HCT116 (cell line): ENCODE results near the gene UNC45A. TPM values are rescaled to one million over a fixed set of nuclear protein-coding genes. Genes with fewer than 3 reads are reported as not detected.

ENCODE experiments used
- ATAC-seq: fragments of 200-7000 bp; cut with Tn5 transposase; 2 replicates; pipeline ENCODE4 v1.9.1; 2020; ENCODE audit warnings: mild to moderate bottlenecking, moderate library complexity
- BruUV-seq: library from RNA; stranded (reverse); fragments of 400-500 nt; replicated peaks from 2 replicates; lab custom pipeline; 2021; lab: Mats Ljungman, UMichigan
- CTCF ChIA-PET: fragments of 300-600 bp; sonication (Branson Sonifier 250); formaldehyde crosslinking; loops from one replicate; lab custom pipeline; 2021; ENCODE audit warnings: antibody characterized with exemption; lab: Charles Lee
- POLR2A ChIA-PET: fragments of 300-600, 350-600 bp; sonication (Branson Sonifier 250); formaldehyde crosslinking; loops from one replicate; lab custom pipeline; 2021; ENCODE audit warnings: antibody characterized with exemption; lab: Charles Lee
- RAD21 ChIA-PET, 2 experiments: fragments of 300-600 bp; sonication (Branson Sonifier 250); formaldehyde crosslinking; loops; one replicate each; lab custom pipeline; 2023; ENCODE audit warnings: low total read pairs in 2 of 2; ENCODE audit not compliant: uncharacterized antibody in 2 of 2, unreplicated experiment in 2 of 2, low non-redundant PET in 1 of 2; lab: Charles Lee
- DNase-seq: peaks from one replicate; pipeline ENCODE4 v3.0.0-alpha.2; 2010; ENCODE audit warnings: low read depth, low spot score
- H2AFZ ChIP-seq: fragments of 200-600 bp; shearing (Covaris generic), sonication (generic); 2 replicates; pipeline ENCODE4 v1.6.1; 2017; ENCODE audit warnings: low read depth, mixed run types, mixed read lengths, antibody characterized with exemption, low read length; ENCODE audit not compliant: poor library complexity, severe bottlenecking
- H3K27ac ChIP-seq: 2 replicates; pipeline ENCODE4 v1.5.1; 2012; ENCODE audit warnings: low read depth, low read length
- H3K27me3 ChIP-seq: fragments of 200-600 bp; sonication (generic); 2 replicates; pipeline ENCODE4 v1.6.1; 2016; ENCODE audit warnings: mixed run types, low read length, mixed read lengths; ENCODE audit not compliant: insufficient read depth
- H3K36me3 ChIP-seq, 2 experiments: fragments of 200-500 bp in 1 of 2; fragments of 200-600 bp in 1 of 2; sonication (Bioruptor generic) in 1 of 2; sonication (generic) in 1 of 2; 2 replicates each; pipeline versions ENCODE4 v1.5.1 to v1.6.1; 2014 to 2016; ENCODE audit warnings: low read length in 2 of 2, inconsistent platforms in 1 of 2, mixed read lengths in 1 of 2, mixed run types in 1 of 2; ENCODE audit not compliant: insufficient read depth in 2 of 2, control insufficient read depth in 1 of 2
- H3K4me1 ChIP-seq, 2 experiments: fragments of 200-600 bp in 1 of 2; sonication (generic) in 1 of 2; 2 replicates each; pipeline versions ENCODE4 v1.5.1 to v1.6.1; 2012 to 2017; ENCODE audit warnings: low read length in 2 of 2, inconsistent platforms in 1 of 2, mild to moderate bottlenecking in 1 of 2, mixed read lengths in 1 of 2, mixed run types in 1 of 2, moderate library complexity in 1 of 2; ENCODE audit not compliant: insufficient read depth in 2 of 2, control insufficient read depth in 1 of 2
- H3K4me2 ChIP-seq: fragments of 200-600 bp; sonication (generic); 2 replicates; pipeline ENCODE4 v1.6.1; 2017; ENCODE audit warnings: mixed run types, low read length, mixed read lengths
- H3K4me3 ChIP-seq, 2 experiments: fragments of 200-600 bp in 1 of 2; sonication (generic) in 1 of 2; replicated peaks in 1 of 2; 2 replicates each; pipeline ENCODE4 v1.5.1; 2011 to 2016; ENCODE audit warnings: low read length in 2 of 2, control low read depth in 1 of 2, low read depth in 1 of 2, mild to moderate bottlenecking in 1 of 2, mixed read lengths in 1 of 2, mixed run types in 1 of 2
- H3K79me2 ChIP-seq: fragments of 200-600 bp; sonication (generic); 2 replicates; pipeline ENCODE4 v1.6.1; 2017; ENCODE audit warnings: mild to moderate bottlenecking, mixed run types, low read length, moderate library complexity, mixed read lengths; ENCODE audit not compliant: insufficient read depth
- H3K9ac ChIP-seq: fragments of 200-600 bp; sonication (generic); 2 replicates; pipeline ENCODE4 v1.6.1; 2016; ENCODE audit warnings: low read length, mixed read lengths
- H3K9me2 ChIP-seq: fragments of 200-600 bp; sonication (generic), shearing (Covaris generic); 2 replicates; pipeline ENCODE4 v1.6.1; 2017; ENCODE audit warnings: mixed run types, mild to moderate bottlenecking, moderate library complexity; ENCODE audit not compliant: insufficient read depth
- H3K9me3 ChIP-seq, 2 experiments: fragments of 200-500 bp in 1 of 2; fragments of 200-600 bp in 1 of 2; sonication (Bioruptor generic) in 1 of 2; sonication (generic) in 1 of 2; 2 replicates each; pipeline ENCODE4 v1.6.1; 2014 to 2017; ENCODE audit warnings: low read length in 2 of 2, mixed read lengths in 2 of 2, inconsistent platforms in 1 of 2, low read depth in 1 of 2, mild to moderate bottlenecking in 1 of 2, mixed run types in 1 of 2, moderate library complexity in 1 of 2; ENCODE audit not compliant: control insufficient read depth in 1 of 2, insufficient read depth in 1 of 2
- H4K20me1 ChIP-seq: fragments of 200-600 bp; sonication (generic), shearing (Covaris generic); 2 replicates; pipeline ENCODE4 v1.6.1; 2017; ENCODE audit warnings: mixed run types, mild to moderate bottlenecking, moderate library complexity; ENCODE audit not compliant: insufficient read depth
- CEBPB ChIP-seq: IDR thresholded peaks from 2 replicates; pipeline ENCODE4 v1.6.1; 2012; ENCODE audit warnings: low read depth
- EGR1 ChIP-seq: IDR thresholded peaks from 2 replicates; pipeline ENCODE4 v1.6.1; 2012; ENCODE audit warnings: low read depth
- ELF1 ChIP-seq: IDR thresholded peaks from 2 replicates; pipeline ENCODE4 v1.6.1; 2012; ENCODE audit warnings: low read depth, borderline replicate concordance
- EZH2phosphoT487 ChIP-seq: fragments of 200-600 bp; IDR thresholded peaks from 2 replicates; pipeline ENCODE4 v1.6.1; 2018; ENCODE audit warnings: antibody characterized with exemption, borderline replicate concordance
- FOSL1 ChIP-seq: IDR thresholded peaks from 2 replicates; pipeline ENCODE4 v1.6.1; 2012; ENCODE audit warnings: low read depth
- POLR2AphosphoS5 ChIP-seq: IDR thresholded peaks from 2 replicates; pipeline ENCODE4 v1.6.1; 2011; ENCODE audit warnings: mild to moderate bottlenecking, low read depth, low read length, moderate library complexity
- RAD21 ChIP-seq: IDR thresholded peaks from 2 replicates; pipeline ENCODE4 v1.6.1; 2012; ENCODE audit warnings: low read depth, mild to moderate bottlenecking
- SIN3A ChIP-seq: IDR thresholded peaks from 2 replicates; pipeline ENCODE4 v1.6.1; 2012; ENCODE audit warnings: low read depth
- SRF ChIP-seq: IDR thresholded peaks from 2 replicates; pipeline ENCODE4 v1.6.1; 2012; ENCODE audit warnings: low read depth
- YY1 ChIP-seq: IDR thresholded peaks from 2 replicates; pipeline ENCODE4 v1.6.1; 2011; ENCODE audit warnings: low read length, low read depth, moderate library complexity, mild to moderate bottlenecking; ENCODE audit not compliant: insufficient replicate concordance; ENCODE audit errors: extremely low read depth
- intact Hi-C: fragments of 100-400 bp; cut with micrococcal nuclease; formaldehyde crosslinking; loops from 2 replicates; pipeline ENCODE4 v1.10.0; 2022
- total RNA-seq: library from RNA; stranded (reverse); gene quantifications from one replicate; pipeline ENCODE4 v1.2.1, GENCODE V29; 2021; ENCODE audit not compliant: unreplicated experiment
- TF ChIP-seq, protein P1 (sequence below): IDR thresholded peaks from 2 replicates; pipeline ENCODE4 v1.6.1; 2012

Gene UNC45A
- total RNA-seq, 1 experiment from 2014 or later: 95.4 TPM

- TF ChIP-seq EGR1 (no peak), ELF1 (no peak), RAD21 (no peak)
- TF ChIP-seq, protein P1, sequence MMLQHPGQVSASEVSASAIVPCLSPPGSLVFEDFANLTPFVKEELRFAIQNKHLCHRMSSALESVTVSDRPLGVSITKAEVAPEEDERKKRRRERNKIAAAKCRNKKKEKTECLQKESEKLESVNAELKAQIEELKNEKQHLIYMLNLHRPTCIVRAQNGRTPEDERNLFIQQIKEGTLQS: no peak
These were observed 47.0 kb downstream of the UNC45A start (continued) for GRCh38 chr15:90982135-90982534.

- Histone ChIP-seq H3K4me2 (no peak overlapping the region), H3K27me3 (no peaks in the 10 kb centered on the region), H3K36me3 (peaks cover 11 to 29% of the 10 kb centered on the region in 2 experiments), H3K9me3 (no peaks in the 10 kb centered on the region), H2AFZ (no peak overlapping the region), H3K9me2 (no peaks in the 10 kb centered on the region), H4K20me1 (no peaks in the 10 kb centered on the region), H3K4me3 (no peak overlapping the region), H3K27ac (no peak overlapping the region), H3K4me1 (peaks cover 0 to under 1% of the 10 kb centered on the region in 2 experiments; a peak in 1 of 4 replicates), H3K9ac (no peak overlapping the region), H3K79me2 (peaks cover 98% of the 10 kb centered on the region)
- intact Hi-C loops: no loop called here
- CTCF ChIA-PET: interaction anchor here (1.3 kb wide), 1 partner anchor 52 kb away, joined by 4 read pairs; the partner anchor contains the start of gene UNC45A
- no TSS peak for BruUV-seq
- POLR2A ChIA-PET: no interaction called here
- RAD21 ChIA-PET: no interaction called here
- DNase-seq (no peak), ATAC-seq (no peak)
- TF ChIP-seq SRF (no peak), YY1 (no peak), CEBPB (no peak), SIN3A (no peak), POLR2AphosphoS5 (no peak), FOSL1 (no peak), EGR1 (no peak), EZH2phosphoT487 (no peak)
These were observed 51.9 kb downstream of the UNC45A start for GRCh38 chr15:90986790-90987507.
